ENCODE measurements around the gene TIMM21. TPM values are rescaled to one million over a fixed set of nuclear protein-coding genes. Genes with fewer than 3 reads are reported as not detected.

The TIMM21 gene
- total and polyA plus RNA-seq, 9 of the 15 experiments (the other 6 are each of a cell fraction or from before 2014, with no cell fraction given) = 54.7 to 229 (median 83.3) TPM

DNA sequence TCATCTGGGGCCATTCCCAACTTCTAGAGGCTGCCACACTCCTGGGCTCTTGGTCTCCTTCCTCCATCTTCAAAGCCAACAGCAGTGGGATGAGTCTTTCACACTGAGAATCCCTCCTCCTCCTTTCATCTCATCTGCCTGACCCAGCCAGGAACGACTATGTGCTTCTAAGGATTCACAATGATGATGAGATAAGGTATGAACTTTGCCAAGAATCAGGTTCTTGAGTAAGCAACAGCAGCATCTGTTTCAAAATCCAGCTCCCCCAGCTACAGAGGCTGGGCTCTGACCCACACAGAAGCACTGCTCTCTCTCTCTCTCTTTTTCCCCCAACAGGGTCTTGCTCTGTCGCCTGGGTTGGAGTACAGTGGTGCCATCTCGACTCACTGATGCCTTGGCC, 46.4 kb downstream of the TIMM21 start:
- FAIRE-seq = no peak

More for the DNA sequence above, 46.4 kb downstream of the TIMM21 start:
- no peaks in the 10 kb centered on the region for H3K9me3 ChIP-seq (replicated peaks; ENCODE audit: control insufficient read depth, insufficient read depth, low read depth, low read length)
- no peaks in the 10 kb centered on the region; a peak in 1 of 5 replicates for H3K4me1 ChIP-seq (replicated peaks in 1 of 2; ENCODE audit: control insufficient read depth in 2 of 2, insufficient read depth in 2 of 2, low read length in 2 of 2)
- H3K4me2 ChIP-seq (ENCODE audit: insufficient read depth, low read length) = no peak overlapping the region
- 0% methylated on average over 1 of the region's 3 CpGs for WGBS (ENCODE audit: insufficient coverage, low coverage, missing lambda C conversion rate)
- H3K36me3 ChIP-seq (ENCODE audit: control insufficient read depth, insufficient read depth, low read length) = no peaks in the 10 kb centered on the region
- no peaks in the 10 kb centered on the region for H3K9me1 ChIP-seq (ENCODE audit: control insufficient read depth, insufficient read depth, low read length)
- H3K9ac ChIP-seq (ENCODE audit: insufficient read depth in 1 of 2, low read depth in 2 of 2, low read length in 2 of 2) = no peak overlapping the region
- H2AFZ ChIP-seq (ENCODE audit: low read depth, low read length) = no peak overlapping the region
- ATAC-seq (no peak), DNase-seq (ENCODE audit: extremely low read depth in 1 of 4, low spot score in 3 of 4) (no peak)
- ChIA-PET CTCF (ENCODE audit: low intra/inter-chr PET ratio) (no interaction called here), POLR2A (interaction anchor here (1.0 kb wide), 1 partner anchor 9 kb away, joined by 3 read pairs; no protein-coding TSS in a partner anchor)
- H4K20me1 ChIP-seq (replicated peaks; ENCODE audit: control insufficient read depth, insufficient read depth, low read length) = no peaks in the 10 kb centered on the region
- H3K79me2 ChIP-seq (ENCODE audit: control insufficient read depth, insufficient read depth, low read length) = no peaks in the 10 kb centered on the region
- in situ Hi-C loops (cut with MboI) = loop anchor here (5.0 kb wide), 1 partner anchor 148 kb away; no protein-coding TSS in a partner anchor
- intact Hi-C loops (cut with micrococcal nuclease) = loop anchor here (5.0 kb wide), 1 partner anchor 298 kb away; no protein-coding TSS in a partner anchor
- no peak overlapping the region for H3K4me3 ChIP-seq
- TF ChIP-seq, protein P1, sequence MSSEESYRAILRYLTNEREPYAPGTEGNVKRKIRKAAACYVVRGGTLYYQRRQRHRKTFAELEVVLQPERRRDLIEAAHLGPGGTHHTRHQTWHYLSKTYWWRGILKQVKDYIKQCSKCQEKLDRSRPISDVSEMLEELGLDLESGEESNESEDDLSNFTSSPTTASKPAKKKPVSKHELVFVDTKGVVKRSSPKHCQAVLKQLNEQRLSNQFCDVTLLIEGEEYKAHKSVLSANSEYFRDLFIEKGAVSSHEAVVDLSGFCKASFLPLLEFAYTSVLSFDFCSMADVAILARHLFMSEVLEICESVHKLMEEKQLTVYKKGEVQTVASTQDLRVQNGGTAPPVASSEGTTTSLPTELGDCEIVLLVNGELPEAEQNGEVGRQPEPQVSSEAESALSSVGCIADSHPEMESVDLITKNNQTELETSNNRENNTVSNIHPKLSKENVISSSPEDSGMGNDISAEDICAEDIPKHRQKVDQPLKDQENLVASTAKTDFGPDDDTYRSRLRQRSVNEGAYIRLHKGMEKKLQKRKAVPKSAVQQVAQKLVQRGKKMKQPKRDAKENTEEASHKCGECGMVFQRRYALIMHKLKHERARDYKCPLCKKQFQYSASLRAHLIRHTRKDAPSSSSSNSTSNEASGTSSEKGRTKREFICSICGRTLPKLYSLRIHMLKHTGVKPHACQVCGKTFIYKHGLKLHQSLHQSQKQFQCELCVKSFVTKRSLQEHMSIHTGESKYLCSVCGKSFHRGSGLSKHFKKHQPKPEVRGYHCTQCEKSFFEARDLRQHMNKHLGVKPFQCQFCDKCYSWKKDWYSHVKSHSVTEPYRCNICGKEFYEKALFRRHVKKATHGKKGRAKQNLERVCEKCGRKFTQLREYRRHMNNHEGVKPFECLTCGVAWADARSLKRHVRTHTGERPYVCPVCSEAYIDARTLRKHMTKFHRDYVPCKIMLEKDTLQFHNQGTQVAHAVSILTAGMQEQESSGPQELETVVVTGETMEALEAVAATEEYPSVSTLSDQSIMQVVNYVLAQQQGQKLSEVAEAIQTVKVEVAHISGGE (CRISPR knock-in tag; IDR thresholded peaks at IDR 0.05) = no peak
- TF ChIP-seq FOXP1 (CRISPR knock-in tag; IDR thresholded peaks at IDR 0.05) = no peak
- no peak for TF ChIP-seq ZNF699 (CRISPR knock-in tag; IDR thresholded peaks at IDR 0.05; ENCODE audit: insufficient replicate concordance)
- no peak for TF ChIP-seq GABPB1 (CRISPR knock-in tag; IDR thresholded peaks at IDR 0.05)
- TF ChIP-seq PML (IDR thresholded peaks at IDR 0.05; ENCODE audit: low read length) = no peak
- TF ChIP-seq TAF15 (IDR thresholded peaks at IDR 0.05; ENCODE audit: low read depth, low read length) = no peak
- TF ChIP-seq ETV1 (tag; conservative IDR thresholded peaks at IDR 0.05; ENCODE audit: low read depth) = no peak
- TF ChIP-seq ZZZ3 (IDR thresholded peaks at IDR 0.05) = no peak
- TF ChIP-seq, protein P2, sequence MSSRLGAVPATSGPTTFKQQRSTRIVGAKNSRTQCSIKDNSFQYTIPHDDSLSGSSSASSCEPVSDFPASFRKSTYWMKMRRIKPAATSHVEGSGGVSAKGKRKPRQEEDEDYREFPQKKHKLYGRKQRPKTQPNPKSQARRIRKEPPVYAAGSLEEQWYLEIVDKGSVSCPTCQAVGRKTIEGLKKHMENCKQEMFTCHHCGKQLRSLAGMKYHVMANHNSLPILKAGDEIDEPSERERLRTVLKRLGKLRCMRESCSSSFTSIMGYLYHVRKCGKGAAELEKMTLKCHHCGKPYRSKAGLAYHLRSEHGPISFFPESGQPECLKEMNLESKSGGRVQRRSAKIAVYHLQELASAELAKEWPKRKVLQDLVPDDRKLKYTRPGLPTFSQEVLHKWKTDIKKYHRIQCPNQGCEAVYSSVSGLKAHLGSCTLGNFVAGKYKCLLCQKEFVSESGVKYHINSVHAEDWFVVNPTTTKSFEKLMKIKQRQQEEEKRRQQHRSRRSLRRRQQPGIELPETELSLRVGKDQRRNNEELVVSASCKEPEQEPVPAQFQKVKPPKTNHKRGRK (tag; IDR thresholded peaks at IDR 0.05) = no peak
- peaks cover 0 to 5% of the 10 kb centered on the region in 2 experiments; a peak in 1 of 5 replicates for H3K27me3 ChIP-seq (ENCODE audit: control insufficient read depth in 2 of 2, insufficient read depth in 2 of 2, low read length in 2 of 2)
- no peak overlapping the region for H3K27ac ChIP-seq (ENCODE audit: extremely low read depth, low read depth, low read length)
- no TSS peak for BruUV-seq (replicated peaks)

Data from K562 (cell line).